ENCODE measurements around the gene CCRL2. TPM values are rescaled to one million over a fixed set of nuclear protein-coding genes. Genes with fewer than 3 reads are reported as not detected.

CCRL2 gene
- total RNA-seq, 1 experiment from 2014 or later, result not detected

- Mint-ChIP-seq H3K4me1 (peaks cover 16% of the 10 kb centered on the region), H3K4me3 (no peak overlapping the region), H3K27ac (no peak overlapping the region), H3K36me3 (no peaks in the 10 kb centered on the region), H3K9me3 (no peaks in the 10 kb centered on the region), H3K27me3 (ENCODE audit: low read depth) (peaks cover 8% of the 10 kb centered on the region)
- DNase-seq (ENCODE audit: low spot score), result no peak
- TF ChIP-seq CTCF (IDR thresholded peaks at IDR 0.05), result no peak
- no peak for ATAC-seq
- ChIA-PET POLR2A (no interaction called here), CTCF (interaction anchor here (1.4 to 2.0 kb wide), 2 partner anchors 52 to 167 kb away, joined by 3 to 7 read pairs; partner anchors contain the start of gene CCR1)
Observed at GRCh38 chr3:46374755-46375154, 32.3 kb upstream of the CCRL2 start.

DNA sequence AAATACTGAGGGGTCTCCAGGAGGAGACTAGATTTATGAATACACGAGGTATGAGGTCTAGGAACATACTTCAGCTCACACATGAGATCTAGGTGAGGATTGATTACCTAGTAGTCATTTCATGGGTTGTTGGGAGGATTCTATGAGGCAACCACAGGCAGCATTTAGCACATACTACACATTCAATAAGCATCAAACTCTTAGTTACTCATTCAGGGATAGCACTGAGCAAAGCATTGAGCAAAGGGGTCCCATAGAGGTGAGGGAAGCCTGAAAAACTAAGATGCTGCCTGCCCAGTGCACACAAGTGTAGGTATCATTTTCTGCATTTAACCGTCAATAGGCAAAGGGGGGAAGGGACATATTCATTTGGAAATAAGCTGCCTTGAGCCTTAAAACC is 31.8 kb upstream of the CCRL2 start:
- no peaks in the 10 kb centered on the region for H3K9me3 Mint-ChIP-seq
- POLR2A ChIA-PET, result interaction anchor here (0.6 kb wide), 1 partner anchor 1078 kb away, joined by 3 read pairs; no protein-coding TSS in a partner anchor
- ATAC-seq (no peak), DNase-seq (ENCODE audit: low spot score) (no peak)
- no peak for TF ChIP-seq TP53 (CRISPR knock-in tag; IDR thresholded peaks at IDR 0.05)
- TF ChIP-seq AFF4 (CRISPR knock-in tag; IDR thresholded peaks at IDR 0.05; ENCODE audit: borderline replicate concordance), result no peak
- CTCF ChIA-PET, result interaction anchor here (1.4 to 2.0 kb wide), 2 partner anchors 52 to 167 kb away, joined by 3 to 7 read pairs; partner anchors contain the start of gene CCR1
- peaks cover 19% of the 10 kb centered on the region for H3K4me1 Mint-ChIP-seq
- H3K27ac Mint-ChIP-seq, result no peak overlapping the region
- no peaks in the 10 kb centered on the region for H3K36me3 Mint-ChIP-seq
- no peak overlapping the region for H3K4me3 Mint-ChIP-seq
- peaks cover 8% of the 10 kb centered on the region for H3K27me3 Mint-ChIP-seq (ENCODE audit: low read depth)

DNA sequence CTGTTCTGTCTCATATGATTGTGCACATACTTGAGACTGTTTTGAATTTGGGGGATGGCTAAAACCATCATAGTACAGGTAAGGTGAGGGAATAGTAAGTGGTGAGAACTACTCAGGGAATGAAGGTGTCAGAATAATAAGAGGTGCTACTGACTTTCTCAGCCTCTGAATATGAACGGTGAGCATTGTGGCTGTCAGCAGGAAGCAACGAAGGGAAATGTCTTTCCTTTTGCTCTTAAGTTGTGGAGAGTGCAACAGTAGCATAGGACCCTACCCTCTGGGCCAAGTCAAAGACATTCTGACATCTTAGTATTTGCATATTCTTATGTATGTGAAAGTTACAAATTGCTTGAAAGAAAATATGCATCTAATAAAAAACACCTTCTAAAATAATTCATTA is 31.2 kb upstream of the CCRL2 start:
- no peak for DNase-seq (ENCODE audit: low spot score)
- H3K9me3 Mint-ChIP-seq, result no peaks in the 10 kb centered on the region
- no peak for TF ChIP-seq NFATC4 (CRISPR knock-in tag; IDR thresholded peaks at IDR 0.05)
- no peak for TF ChIP-seq GTF2I (CRISPR knock-in tag; conservative IDR thresholded peaks at IDR 0.05)
- no peak for TF ChIP-seq GABPB1 (CRISPR knock-in tag; IDR thresholded peaks at IDR 0.05)
- TF ChIP-seq, protein P1, sequence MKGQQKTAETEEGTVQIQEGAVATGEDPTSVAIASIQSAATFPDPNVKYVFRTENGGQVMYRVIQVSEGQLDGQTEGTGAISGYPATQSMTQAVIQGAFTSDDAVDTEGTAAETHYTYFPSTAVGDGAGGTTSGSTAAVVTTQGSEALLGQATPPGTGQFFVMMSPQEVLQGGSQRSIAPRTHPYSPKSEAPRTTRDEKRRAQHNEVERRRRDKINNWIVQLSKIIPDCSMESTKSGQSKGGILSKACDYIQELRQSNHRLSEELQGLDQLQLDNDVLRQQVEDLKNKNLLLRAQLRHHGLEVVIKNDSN (CRISPR knock-in tag; IDR thresholded peaks at IDR 0.05), result no peak
- CTCF ChIA-PET, result interaction anchor here (0.6 to 2.0 kb wide), 2 partner anchors 13 to 168 kb away, joined by 3 to 7 read pairs; partner anchors contain the start of gene CCR1
- POLR2A ChIA-PET, result interaction anchor here (0.6 kb wide), 1 partner anchor 1079 kb away, joined by 3 read pairs; no protein-coding TSS in a partner anchor
- H3K27me3 Mint-ChIP-seq (ENCODE audit: low read depth), result peaks cover 8% of the 10 kb centered on the region
- H3K36me3 Mint-ChIP-seq, result no peaks in the 10 kb centered on the region
- peaks cover 25% of the 10 kb centered on the region for H3K4me1 Mint-ChIP-seq
- H3K4me3 Mint-ChIP-seq, result no peak overlapping the region
- ATAC-seq, result no peak
- H3K27ac Mint-ChIP-seq, result no peak overlapping the region

DNA sequence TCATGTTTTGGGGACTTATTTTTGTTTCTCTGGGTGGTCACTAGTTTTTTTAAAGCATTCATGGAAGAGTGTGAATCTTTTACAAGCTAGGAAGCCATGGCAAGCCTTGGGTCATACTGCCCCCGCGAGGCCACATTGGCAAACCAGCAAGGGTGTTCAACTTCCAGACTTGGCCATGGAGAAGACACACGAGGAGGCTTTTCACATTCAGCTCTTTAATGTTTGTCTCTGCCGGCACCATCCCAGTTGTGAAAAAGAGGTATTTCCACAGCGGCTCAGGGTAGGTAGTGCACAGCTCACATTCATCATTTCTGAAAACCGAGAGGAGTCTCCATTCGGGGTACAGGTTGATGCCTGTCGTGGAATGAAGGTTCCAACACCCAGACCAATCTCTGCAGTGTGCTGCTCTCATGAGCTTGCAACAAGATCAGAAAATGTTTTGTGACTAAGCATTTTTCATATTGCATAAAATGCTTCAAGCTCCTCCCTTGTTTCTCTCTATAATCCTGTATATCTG is 28.6 kb upstream of the CCRL2 start:
- Mint-ChIP-seq H3K27me3 (ENCODE audit: low read depth) (peaks cover 8% of the 10 kb centered on the region), H3K9me3 (no peaks in the 10 kb centered on the region), H3K4me1 (peaks cover 35% of the 10 kb centered on the region), H3K36me3 (no peaks in the 10 kb centered on the region), H3K27ac (no peak overlapping the region), H3K4me3 (no peak overlapping the region)
- DNase-seq (ENCODE audit: low spot score) (peak; percentile 79), ATAC-seq (peak; percentile 85)
- TF ChIP-seq ERG (CRISPR knock-in tag; IDR thresholded peaks at IDR 0.05) (no peak), NFE2L1 (CRISPR knock-in tag; IDR thresholded peaks at IDR 0.05) (no peak), CTCF (IDR thresholded peaks at IDR 0.05) (peak; percentile 54; the same call in 1 of the 2 replicates)
- TF ChIP-seq, protein P2, sequence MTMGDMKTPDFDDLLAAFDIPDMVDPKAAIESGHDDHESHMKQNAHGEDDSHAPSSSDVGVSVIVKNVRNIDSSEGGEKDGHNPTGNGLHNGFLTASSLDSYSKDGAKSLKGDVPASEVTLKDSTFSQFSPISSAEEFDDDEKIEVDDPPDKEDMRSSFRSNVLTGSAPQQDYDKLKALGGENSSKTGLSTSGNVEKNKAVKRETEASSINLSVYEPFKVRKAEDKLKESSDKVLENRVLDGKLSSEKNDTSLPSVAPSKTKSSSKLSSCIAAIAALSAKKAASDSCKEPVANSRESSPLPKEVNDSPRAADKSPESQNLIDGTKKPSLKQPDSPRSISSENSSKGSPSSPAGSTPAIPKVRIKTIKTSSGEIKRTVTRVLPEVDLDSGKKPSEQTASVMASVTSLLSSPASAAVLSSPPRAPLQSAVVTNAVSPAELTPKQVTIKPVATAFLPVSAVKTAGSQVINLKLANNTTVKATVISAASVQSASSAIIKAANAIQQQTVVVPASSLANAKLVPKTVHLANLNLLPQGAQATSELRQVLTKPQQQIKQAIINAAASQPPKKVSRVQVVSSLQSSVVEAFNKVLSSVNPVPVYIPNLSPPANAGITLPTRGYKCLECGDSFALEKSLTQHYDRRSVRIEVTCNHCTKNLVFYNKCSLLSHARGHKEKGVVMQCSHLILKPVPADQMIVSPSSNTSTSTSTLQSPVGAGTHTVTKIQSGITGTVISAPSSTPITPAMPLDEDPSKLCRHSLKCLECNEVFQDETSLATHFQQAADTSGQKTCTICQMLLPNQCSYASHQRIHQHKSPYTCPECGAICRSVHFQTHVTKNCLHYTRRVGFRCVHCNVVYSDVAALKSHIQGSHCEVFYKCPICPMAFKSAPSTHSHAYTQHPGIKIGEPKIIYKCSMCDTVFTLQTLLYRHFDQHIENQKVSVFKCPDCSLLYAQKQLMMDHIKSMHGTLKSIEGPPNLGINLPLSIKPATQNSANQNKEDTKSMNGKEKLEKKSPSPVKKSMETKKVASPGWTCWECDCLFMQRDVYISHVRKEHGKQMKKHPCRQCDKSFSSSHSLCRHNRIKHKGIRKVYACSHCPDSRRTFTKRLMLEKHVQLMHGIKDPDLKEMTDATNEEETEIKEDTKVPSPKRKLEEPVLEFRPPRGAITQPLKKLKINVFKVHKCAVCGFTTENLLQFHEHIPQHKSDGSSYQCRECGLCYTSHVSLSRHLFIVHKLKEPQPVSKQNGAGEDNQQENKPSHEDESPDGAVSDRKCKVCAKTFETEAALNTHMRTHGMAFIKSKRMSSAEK (CRISPR knock-in tag; IDR thresholded peaks at IDR 0.05; ENCODE audit: borderline replicate concordance), result no peak
- ChIA-PET POLR2A (no interaction called here), CTCF (interaction anchor here (0.5 to 2.2 kb wide), 44 partner anchors 9 to 617 kb away, joined by 3 to 35 read pairs (median 4); partner anchors contain the start of genes ALS2CL, CCR1, CCR2 and CCR5AS)

Measured in WTC11 (cell line).